K562 (cell line): ENCODE measurements around the gene CEMIP. TPM values are rescaled to one million over a fixed set of nuclear protein-coding genes. Genes with fewer than 3 reads are reported as not detected.

Source experiments
- ATAC-seq: fragments of 200-7000 bp; cut with Tn5 transposase; 3 replicates; pipeline ENCODE4 v1.9.1; 2020; ENCODE audit warnings: moderate library complexity
- BruUV-seq: library from RNA; stranded (reverse); fragments of 400-500 nt; replicated peaks from 2 replicates; lab custom pipeline; 2021; lab: Mats Ljungman, UMichigan
- CTCF ChIA-PET: fragments of 300-600 bp; formaldehyde crosslinking; extraction: SDS; loops from one replicate; lab custom pipeline; 2021; ENCODE audit warnings: low intra/inter-chr PET ratio; lab: Yijun Ruan, JAX
- POLR2A ChIA-PET: fragments of 300-600, 350-650 bp; sonication (Branson Sonifier 250); formaldehyde crosslinking; extraction: SDS; loops from one replicate; lab custom pipeline; 2021; ENCODE audit warnings: antibody characterized with exemption, inconsistent platforms; lab: Yijun Ruan, JAX
- DNase-seq, 4 experiments: peaks; one replicate each; pipeline versions ENCODE4 v3.0.0 to v3.0.0-alpha.2; 2011 to 2018; ENCODE audit warnings: low spot score in 3 of 4, mixed read lengths in 3 of 4; ENCODE audit errors: extremely low read depth in 1 of 4
- FAIRE-seq: peaks from 2 replicates; lab custom pipeline; 2011; peaks lifted over from hg19 to GRCh38; lab: Jason Lieb, UNC
- H2AFZ ChIP-seq: 2 replicates; pipeline ENCODE4 v1.6.0; 2011; ENCODE audit warnings: low read depth, low read length, control low read depth, inconsistent platforms
- H3K27ac ChIP-seq: fragments of 200-600 bp; 3 replicates; pipeline ENCODE4 v1.8.0; 2011; ENCODE audit warnings: low read depth, mild to moderate bottlenecking, control low read depth, inconsistent platforms, low read length, moderate library complexity, mixed read lengths; ENCODE audit errors: extremely low read depth
- H3K27me3 ChIP-seq, 2 experiments: fragments of 300-600 bp in 1 of 2; 2 replicates in 1 of 2; 3 replicates in 1 of 2; pipeline versions ENCODE4 v1.6.0 to v1.8.0; 2011; ENCODE audit warnings: inconsistent platforms in 2 of 2, low read length in 2 of 2, mild to moderate bottlenecking in 1 of 2, mixed read lengths in 1 of 2, moderate library complexity in 1 of 2; ENCODE audit not compliant: control insufficient read depth in 2 of 2, insufficient read depth in 2 of 2
- H3K36me3 ChIP-seq: fragments of 300-600 bp; 3 replicates; pipeline ENCODE4 v1.8.0; 2011; ENCODE audit warnings: mild to moderate bottlenecking, low read length, inconsistent platforms; ENCODE audit not compliant: control insufficient read depth, insufficient read depth
- H3K4me1 ChIP-seq, 2 experiments: fragments of 200-600 bp in 1 of 2; replicated peaks in 1 of 2; 2 replicates in 1 of 2; 3 replicates in 1 of 2; pipeline versions ENCODE4 v1.5.1 to v1.8.0; 2011; ENCODE audit warnings: inconsistent platforms in 2 of 2, low read length in 2 of 2, mild to moderate bottlenecking in 1 of 2, mixed read lengths in 1 of 2, moderate library complexity in 1 of 2; ENCODE audit not compliant: control insufficient read depth in 2 of 2, insufficient read depth in 2 of 2
- H3K4me2 ChIP-seq: 2 replicates; pipeline ENCODE4 v1.6.1; 2011; ENCODE audit warnings: low read length, control low read depth, inconsistent platforms, mixed read lengths; ENCODE audit not compliant: insufficient read depth
- H3K4me3 ChIP-seq: fragments of 200-600 bp; sonication (generic), shearing (Covaris generic); 2 replicates; pipeline ENCODE4 v1.5.1; 2016; ENCODE audit warnings: control low read depth, inconsistent platforms
- H3K79me2 ChIP-seq: fragments of 200-600 bp; 3 replicates; pipeline ENCODE4 v1.8.0; 2011; ENCODE audit warnings: low read length, inconsistent platforms; ENCODE audit not compliant: control insufficient read depth, insufficient read depth
- H3K9ac ChIP-seq, 2 experiments: 2 replicates each; pipeline versions ENCODE4 v1.6.0 to v1.6.1; 2011; ENCODE audit warnings: low read depth in 2 of 2, low read length in 2 of 2, control low read depth in 1 of 2, inconsistent platforms in 1 of 2, mild to moderate bottlenecking in 1 of 2, mixed read lengths in 1 of 2; ENCODE audit not compliant: insufficient read depth in 1 of 2
- H3K9me1 ChIP-seq: one replicate; pipeline ENCODE4 v1.6.0; 2011; ENCODE audit warnings: inconsistent platforms, mild to moderate bottlenecking, low read length, moderate library complexity; ENCODE audit not compliant: control insufficient read depth, insufficient read depth
- H3K9me3 ChIP-seq: replicated peaks from 2 replicates; pipeline ENCODE4 v1.5.1; 2011; ENCODE audit warnings: low read depth, low read length, inconsistent platforms; ENCODE audit not compliant: control insufficient read depth, insufficient read depth
- H4K20me1 ChIP-seq: replicated peaks from 2 replicates; pipeline ENCODE4 v1.6.1; 2011; ENCODE audit warnings: low read length, inconsistent platforms, mixed read lengths; ENCODE audit not compliant: control insufficient read depth, insufficient read depth
- CBFB ChIP-seq: sonication (generic); formaldehyde crosslinking; IDR thresholded peaks from 2 replicates; pipeline ENCODE4 v1.4.0; 2020; ENCODE audit warnings: mild to moderate bottlenecking, missing genetic modification reagents
- FOXA1 ChIP-seq: fragments of 450-650 bp; IDR thresholded peaks from 2 replicates; pipeline ENCODE4 v1.6.1; 2016; ENCODE audit warnings: mild to moderate bottlenecking, borderline replicate concordance
- HDGF ChIP-seq: fragments of 450-650 bp; IDR thresholded peaks from 2 replicates; pipeline ENCODE4 v1.6.1; 2016
- KAT2B ChIP-seq: IDR thresholded peaks from one replicate; pipeline ENCODE4 v1.6.1; 2012; ENCODE audit warnings: low read depth, mild to moderate bottlenecking, control low read depth, inconsistent platforms, low read length, moderate library complexity
- MED1 ChIP-seq: sonication (generic); formaldehyde crosslinking; IDR thresholded peaks from 2 replicates; pipeline ENCODE4 v1.8.1; 2023; ENCODE audit warnings: missing genetic modification reagents, borderline replicate concordance
- MYNN ChIP-seq, 2 experiments: sonication (generic); formaldehyde crosslinking in 1 of 2; IDR thresholded peaks; 2 replicates each; pipeline versions ENCODE4 v1.5.0 to v1.6.1; 2016 to 2020; ENCODE audit warnings: antibody characterized with exemption in 1 of 2, missing genetic modification reagents in 1 of 2
- NFIX ChIP-seq: fragments of 250-450 bp; sonication (Bioruptor Pico); IDR thresholded peaks from 2 replicates; pipeline ENCODE4 v1.4.0; 2020; ENCODE audit warnings: low read depth, mild to moderate bottlenecking, moderate library complexity
- POLR2A ChIP-seq: fragments of 450-650 bp; conservative IDR thresholded peaks from 2 replicates; pipeline ENCODE4 v1.6.1; 2016
- RBM34 ChIP-seq: fragments of 200-400 bp; formaldehyde crosslinking; IDR thresholded peaks from 2 replicates; pipeline ENCODE4 v1.6.1; 2018; ENCODE audit warnings: low read length, borderline replicate concordance; ENCODE audit not compliant: insufficient read depth
- SNRNP70 ChIP-seq: fragments of 200-400 bp; formaldehyde crosslinking; optimal IDR thresholded peaks from 2 replicates; pipeline ENCODE3; 2017; ENCODE audit warnings: low read depth, low read length
- ZNF197 ChIP-seq: fragments of 200-800 bp; sonication (Bioruptor generic); IDR thresholded peaks from 2 replicates; pipeline ENCODE4 v1.6.1; 2016; ENCODE audit warnings: low read depth, missing genetic modification characterization, missing compliant biosample characterization
- ZNF584 ChIP-seq: fragments of 200-800 bp; sonication (Bioruptor generic); IDR thresholded peaks from 2 replicates; pipeline ENCODE4 v1.6.1; 2016; ENCODE audit warnings: low read depth, mild to moderate bottlenecking, missing genetic modification characterization, missing compliant biosample characterization
- WGBS: fragments of 100-300 bp; shearing (Covaris generic); methylation state at CpG from one replicate; pipeline ENCODE4 v1.1.6; 2016; ENCODE audit warnings: low coverage, mixed read lengths; ENCODE audit not compliant: insufficient coverage; ENCODE audit errors: missing lambda C conversion rate; 5-methylcytosine and 5-hydroxymethylcytosine counted together
- in situ Hi-C: fragments of 300-500 bp; cut with MboI; formaldehyde crosslinking; loops from 4 replicates; pipeline ENCODE4 v1.15.0; 2018; ENCODE audit warnings: inconsistent platforms, mixed read lengths
- intact Hi-C: fragments of 100-400 bp; cut with micrococcal nuclease; formaldehyde crosslinking; loops from 2 replicates; pipeline ENCODE4 v1.14.2; 2022
- polyA plus RNA-seq, 8 experiments: library from polyadenylated mRNA; depleted of rRNA in 4 of 8; stranded (reverse) in 5 of 8; unstranded in 3 of 8; fragments of >200 nt; fragmentation: Nextera tagmentation in 2 of 8; fragmentation: Illumina TruSeq in 1 of 8; extraction: Ambion mirVana in 2 of 8; extraction: Trizol in 1 of 8; gene quantifications; 2 replicates each; pipeline versions ENCODE4 v1.2.1 to v1.2.3, GENCODE V29; 2011 to 2014; ENCODE audit warnings: inconsistent platforms in 1 of 8, missing spikeins in 1 of 8
- total RNA-seq, 7 experiments: library from RNA; depleted of rRNA in 6 of 7; stranded (reverse); fragments of >200 nt in 6 of 7; fragmentation: Illumina TruSeq in 2 of 7; extraction: Trizol in 2 of 7; gene quantifications; 2 replicates each; pipeline versions ENCODE4 v1.2.1 to v1.2.3, GENCODE V29; 2011 to 2021; ENCODE audit warnings: low replicate concordance in 1 of 7
- TF ChIP-seq, protein P1 (sequence below): IDR thresholded peaks from 2 replicates; pipeline ENCODE4 v1.6.1; 2011; ENCODE audit warnings: borderline replicate concordance, low read depth, mild to moderate bottlenecking, moderate library complexity, low read length; ENCODE audit not compliant: insufficient read depth, poor library complexity, severe bottlenecking
- TF ChIP-seq, protein P2 (sequence below): sonication (generic); formaldehyde crosslinking; IDR thresholded peaks from 2 replicates; pipeline ENCODE4 v1.9.0; 2022; ENCODE audit warnings: mild to moderate bottlenecking, missing genetic modification reagents
- TF ChIP-seq, protein P3 (sequence below): sonication (generic); formaldehyde crosslinking; IDR thresholded peaks from 2 replicates; pipeline ENCODE4 v1.8.0; 2022; ENCODE audit warnings: mild to moderate bottlenecking, missing genetic modification reagents
- TF ChIP-seq, protein P4 (sequence below): fragments of 250-450 bp; sonication (Bioruptor Pico); IDR thresholded peaks from 2 replicates; pipeline ENCODE4 v1.4.0; 2020; ENCODE audit warnings: mild to moderate bottlenecking, moderate library complexity

Gene CEMIP
- total and polyA plus RNA-seq, 9 of the 15 experiments (the other 6 are each of a cell fraction or from before 2014, with no cell fraction given) = 0.33 TPM; not detected in 8

DNA sequence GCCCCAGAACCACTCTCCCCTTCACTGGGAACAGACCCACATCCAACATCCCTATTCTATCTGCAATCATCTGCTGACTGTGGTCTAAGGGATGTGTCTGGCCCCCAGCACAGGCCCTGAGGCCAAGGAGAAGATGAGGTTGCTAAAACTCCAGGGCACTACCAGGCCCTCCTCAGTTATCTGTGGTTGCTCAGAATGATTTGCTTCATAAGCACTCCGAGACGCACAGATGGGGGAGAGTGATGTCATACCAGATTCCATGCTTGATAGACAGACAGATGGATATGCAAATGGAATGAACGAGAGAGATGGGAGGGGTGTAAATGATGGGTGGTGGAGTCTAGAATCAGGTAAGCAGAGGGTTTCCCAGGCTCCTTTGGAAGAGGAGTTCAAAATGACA, 57.8 kb downstream of the CEMIP start (continued):
- TF ChIP-seq, protein P1, sequence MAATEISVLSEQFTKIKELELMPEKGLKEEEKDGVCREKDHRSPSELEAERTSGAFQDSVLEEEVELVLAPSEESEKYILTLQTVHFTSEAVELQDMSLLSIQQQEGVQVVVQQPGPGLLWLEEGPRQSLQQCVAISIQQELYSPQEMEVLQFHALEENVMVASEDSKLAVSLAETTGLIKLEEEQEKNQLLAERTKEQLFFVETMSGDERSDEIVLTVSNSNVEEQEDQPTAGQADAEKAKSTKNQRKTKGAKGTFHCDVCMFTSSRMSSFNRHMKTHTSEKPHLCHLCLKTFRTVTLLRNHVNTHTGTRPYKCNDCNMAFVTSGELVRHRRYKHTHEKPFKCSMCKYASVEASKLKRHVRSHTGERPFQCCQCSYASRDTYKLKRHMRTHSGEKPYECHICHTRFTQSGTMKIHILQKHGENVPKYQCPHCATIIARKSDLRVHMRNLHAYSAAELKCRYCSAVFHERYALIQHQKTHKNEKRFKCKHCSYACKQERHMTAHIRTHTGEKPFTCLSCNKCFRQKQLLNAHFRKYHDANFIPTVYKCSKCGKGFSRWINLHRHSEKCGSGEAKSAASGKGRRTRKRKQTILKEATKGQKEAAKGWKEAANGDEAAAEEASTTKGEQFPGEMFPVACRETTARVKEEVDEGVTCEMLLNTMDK = no peak

DNA sequence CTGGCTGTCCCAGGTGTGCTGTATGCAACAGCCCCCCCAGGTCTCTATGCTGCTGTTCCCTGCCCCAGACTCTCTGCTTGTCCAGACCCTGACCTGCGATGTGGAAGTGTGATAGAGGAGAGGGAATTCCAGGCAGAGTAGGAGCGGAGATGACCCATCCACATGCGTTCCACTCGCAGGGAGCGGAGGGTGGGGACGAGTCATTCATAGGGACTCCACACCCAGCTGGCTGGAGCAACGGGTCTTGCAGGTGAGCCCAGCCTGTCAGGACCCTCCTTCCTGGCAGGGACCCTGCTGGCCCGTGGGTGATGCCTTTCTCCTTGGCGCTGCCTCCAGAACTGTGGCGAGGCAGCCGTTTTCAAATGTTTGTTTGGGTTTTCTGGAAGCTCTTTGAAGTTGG, 58.8 kb downstream of the CEMIP start:
- ATAC-seq = no peak
- POLR2A ChIA-PET = no interaction called here
- in situ Hi-C loops (no loop called here), intact Hi-C loops (no loop called here)
- Histone ChIP-seq H4K20me1 (no peaks in the 10 kb centered on the region; the same call in 1 of the 2 replicates), H3K9ac (no peak overlapping the region), H3K36me3 (no peaks in the 10 kb centered on the region), H3K9me3 (no peaks in the 10 kb centered on the region), H3K4me1 (no peaks in the 10 kb centered on the region; a peak in 1 of 5 replicates), H3K4me3 (no peak overlapping the region), H3K79me2 (no peaks in the 10 kb centered on the region), H3K9me1 (no peaks in the 10 kb centered on the region), H3K27ac (no peak overlapping the region), H3K27me3 (peaks cover 11 to 48% of the 10 kb centered on the region in 2 experiments; a peak in 4 of 5 replicates), H2AFZ (no peak overlapping the region), H3K4me2 (no peak overlapping the region)
- DNase-seq = no peak
- no TSS peak for BruUV-seq
- WGBS = 1% methylated on average over 11 of the region's 11 CpGs
- CTCF ChIA-PET = no interaction called here
- no peak for FAIRE-seq
- TF ChIP-seq HDGF = no peak
- TF ChIP-seq, protein P2, sequence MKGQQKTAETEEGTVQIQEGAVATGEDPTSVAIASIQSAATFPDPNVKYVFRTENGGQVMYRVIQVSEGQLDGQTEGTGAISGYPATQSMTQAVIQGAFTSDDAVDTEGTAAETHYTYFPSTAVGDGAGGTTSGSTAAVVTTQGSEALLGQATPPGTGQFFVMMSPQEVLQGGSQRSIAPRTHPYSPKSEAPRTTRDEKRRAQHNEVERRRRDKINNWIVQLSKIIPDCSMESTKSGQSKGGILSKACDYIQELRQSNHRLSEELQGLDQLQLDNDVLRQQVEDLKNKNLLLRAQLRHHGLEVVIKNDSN (CRISPR knock-in tag) = no peak
- no peak for TF ChIP-seq POLR2A
- TF ChIP-seq ZNF197 (CRISPR knock-in tag) = no peak
- no peak for TF ChIP-seq MED1 (CRISPR knock-in tag)
- TF ChIP-seq RBM34 = no peak
- TF ChIP-seq NFIX = no peak
- TF ChIP-seq, protein P3, sequence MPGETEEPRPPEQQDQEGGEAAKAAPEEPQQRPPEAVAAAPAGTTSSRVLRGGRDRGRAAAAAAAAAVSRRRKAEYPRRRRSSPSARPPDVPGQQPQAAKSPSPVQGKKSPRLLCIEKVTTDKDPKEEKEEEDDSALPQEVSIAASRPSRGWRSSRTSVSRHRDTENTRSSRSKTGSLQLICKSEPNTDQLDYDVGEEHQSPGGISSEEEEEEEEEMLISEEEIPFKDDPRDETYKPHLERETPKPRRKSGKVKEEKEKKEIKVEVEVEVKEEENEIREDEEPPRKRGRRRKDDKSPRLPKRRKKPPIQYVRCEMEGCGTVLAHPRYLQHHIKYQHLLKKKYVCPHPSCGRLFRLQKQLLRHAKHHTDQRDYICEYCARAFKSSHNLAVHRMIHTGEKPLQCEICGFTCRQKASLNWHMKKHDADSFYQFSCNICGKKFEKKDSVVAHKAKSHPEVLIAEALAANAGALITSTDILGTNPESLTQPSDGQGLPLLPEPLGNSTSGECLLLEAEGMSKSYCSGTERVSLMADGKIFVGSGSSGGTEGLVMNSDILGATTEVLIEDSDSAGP = no peak
- no peak for TF ChIP-seq ZNF584 (CRISPR knock-in tag)
- TF ChIP-seq CBFB (CRISPR knock-in tag) = no peak
- TF ChIP-seq, protein P4, sequence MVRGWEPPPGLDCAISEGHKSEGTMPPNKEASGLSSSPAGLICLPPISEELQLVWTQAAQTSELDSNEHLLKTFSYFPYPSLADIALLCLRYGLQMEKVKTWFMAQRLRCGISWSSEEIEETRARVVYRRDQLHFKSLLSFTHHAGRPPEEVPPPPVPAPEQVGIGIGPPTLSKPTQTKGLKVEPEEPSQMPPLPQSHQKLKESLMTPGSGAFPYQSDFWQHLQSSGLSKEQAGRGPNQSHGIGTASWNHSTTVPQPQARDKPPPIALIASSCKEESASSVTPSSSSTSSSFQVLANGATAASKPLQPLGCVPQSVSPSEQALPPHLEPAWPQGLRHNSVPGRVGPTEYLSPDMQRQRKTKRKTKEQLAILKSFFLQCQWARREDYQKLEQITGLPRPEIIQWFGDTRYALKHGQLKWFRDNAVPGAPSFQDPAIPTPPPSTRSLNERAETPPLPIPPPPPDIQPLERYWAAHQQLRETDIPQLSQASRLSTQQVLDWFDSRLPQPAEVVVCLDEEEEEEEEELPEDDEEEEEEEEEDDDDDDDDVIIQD (CRISPR knock-in tag) = no peak
- no peak for TF ChIP-seq FOXA1
- no peak for TF ChIP-seq KAT2B
- TF ChIP-seq MYNN (IDR thresholded peaks at IDR 0.05) = no peak
- TF ChIP-seq MYNN (CRISPR knock-in tag; IDR thresholded peaks at IDR 0.05) = no peak
- TF ChIP-seq SNRNP70 = no peak
